B cell (primary cell): ENCODE results near the gene ODF2.

Source experiments
- EZH2 ChIP-seq: IDR thresholded peaks from 2 replicates; pipeline ENCODE4 v1.6.1; 2012; ENCODE audit warnings: borderline replicate concordance, low read depth, mild to moderate bottlenecking, moderate library complexity, low read length; ENCODE audit not compliant: insufficient read depth, poor library complexity, severe bottlenecking
- TF ChIP-seq, protein P1 (sequence below): fragments of 200-600 bp; IDR thresholded peaks from one replicate; pipeline ENCODE4 v1.8.0; 2022; ENCODE audit warnings: antibody characterized with exemption, mild to moderate bottlenecking

GRCh38 chr9:128406848-128407391 lies 48.9 kb upstream of the ODF2 start:
- TF ChIP-seq, protein P1, sequence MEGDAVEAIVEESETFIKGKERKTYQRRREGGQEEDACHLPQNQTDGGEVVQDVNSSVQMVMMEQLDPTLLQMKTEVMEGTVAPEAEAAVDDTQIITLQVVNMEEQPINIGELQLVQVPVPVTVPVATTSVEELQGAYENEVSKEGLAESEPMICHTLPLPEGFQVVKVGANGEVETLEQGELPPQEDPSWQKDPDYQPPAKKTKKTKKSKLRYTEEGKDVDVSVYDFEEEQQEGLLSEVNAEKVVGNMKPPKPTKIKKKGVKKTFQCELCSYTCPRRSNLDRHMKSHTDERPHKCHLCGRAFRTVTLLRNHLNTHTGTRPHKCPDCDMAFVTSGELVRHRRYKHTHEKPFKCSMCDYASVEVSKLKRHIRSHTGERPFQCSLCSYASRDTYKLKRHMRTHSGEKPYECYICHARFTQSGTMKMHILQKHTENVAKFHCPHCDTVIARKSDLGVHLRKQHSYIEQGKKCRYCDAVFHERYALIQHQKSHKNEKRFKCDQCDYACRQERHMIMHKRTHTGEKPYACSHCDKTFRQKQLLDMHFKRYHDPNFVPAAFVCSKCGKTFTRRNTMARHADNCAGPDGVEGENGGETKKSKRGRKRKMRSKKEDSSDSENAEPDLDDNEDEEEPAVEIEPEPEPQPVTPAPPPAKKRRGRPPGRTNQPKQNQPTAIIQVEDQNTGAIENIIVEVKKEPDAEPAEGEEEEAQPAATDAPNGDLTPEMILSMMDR = no peak
- no peak for TF ChIP-seq EZH2
